SKM-1 (cell line): ENCODE measurements around the gene FOLR2.
"Not testable (repeated sequence)": the region's sequence is repeated elsewhere in the genome, so short reads cannot be mapped to it uniquely, and the experiment has no call there.

Experiments used
- DNase-seq: peaks from one replicate; lab custom pipeline; 2025; ENCODE audit not compliant: unreplicated experiment; lab: John Stamatoyannopoulos, UW

FOLR2 gene

GRCh38 chr11:72206794-72207193, 9.8 kb upstream of the FOLR2 start:
- DNase-seq, result not testable (repeated sequence)

- no peak for DNase-seq
Measured at GRCh38 chr11:72208281-72208680, 8.3 kb upstream of the FOLR2 start.

GRCh38 chr11:72209101-72209500, 7.5 kb upstream of the FOLR2 start:
- no peak for DNase-seq

GRCh38 chr11:72217841-72218240, 1.2 kb downstream of the FOLR2 start:
- DNase-seq, result peak; percentile 55

- no peak for DNase-seq
Measured at GRCh38 chr11:72218251-72218745, 1.7 kb downstream of the FOLR2 start.

- no peak for DNase-seq
Measured at GRCh38 chr11:72220696-72221363, 4.2 kb downstream of the FOLR2 start.

GRCh38 chr11:72221386-72222075, 4.9 kb downstream of the FOLR2 start:
- DNase-seq, result no peak

GRCh38 chr11:72222106-72222891, 5.7 kb downstream of the FOLR2 start:
- no peak for DNase-seq

- DNase-seq, result peak; percentile 84
Measured at GRCh38 chr11:72222907-72223614, 6.5 kb downstream of the FOLR2 start.

- peak; percentile 19 for DNase-seq
Measured at GRCh38 chr11:72223615-72224563, 7.3 kb downstream of the FOLR2 start.

- peak; percentile 4 for DNase-seq
Measured at GRCh38 chr11:72224564-72225410, 8.2 kb downstream of the FOLR2 start, which contains the start of gene INPPL1. Gene INPPL1 (plus strand): TSS chr11:72224767. CDS start chr11:72224985, 218 bp downstream.

GRCh38 chr11:72225411-72225951, 8.9 kb downstream of the FOLR2 start:
- DNase-seq, result no peak

- DNase-seq, result no peak
Measured at GRCh38 chr11:72226701-72227100, 10.1 kb downstream of the FOLR2 start.

GRCh38 chr11:72227316-72228228, 11.0 kb downstream of the FOLR2 start:
- DNase-seq, result no peak

GRCh38 chr11:72228229-72228843, 11.7 kb downstream of the FOLR2 start:
- no peak for DNase-seq

GRCh38 chr11:72228844-72229231, 12.2 kb downstream of the FOLR2 start:
- DNase-seq, result no peak

- DNase-seq, result no peak
Measured at GRCh38 chr11:72229336-72229924, 12.8 kb downstream of the FOLR2 start.
